ENCODE measurements around the gene LANCL1.

DNA sequence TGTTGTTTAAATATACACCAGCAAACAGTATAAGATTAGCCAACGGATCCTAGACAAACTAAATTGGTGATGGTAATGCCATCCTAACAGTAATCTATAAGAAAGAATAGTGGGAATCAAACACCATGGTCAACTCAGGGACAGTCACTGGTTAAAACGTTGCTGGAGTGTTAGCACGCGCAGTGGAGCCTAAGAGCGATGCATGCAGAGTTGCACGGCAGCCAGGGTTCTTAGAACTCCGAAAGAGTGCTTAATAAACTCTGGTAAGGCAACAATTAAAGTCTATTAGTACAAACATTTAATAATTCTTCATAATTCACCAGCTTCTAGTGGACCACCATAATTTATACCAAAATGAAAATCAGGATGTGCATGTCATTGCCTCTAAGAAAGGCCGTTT is 22.2 kb downstream of the LANCL1 start:
- TF ChIP-seq, protein P1, sequence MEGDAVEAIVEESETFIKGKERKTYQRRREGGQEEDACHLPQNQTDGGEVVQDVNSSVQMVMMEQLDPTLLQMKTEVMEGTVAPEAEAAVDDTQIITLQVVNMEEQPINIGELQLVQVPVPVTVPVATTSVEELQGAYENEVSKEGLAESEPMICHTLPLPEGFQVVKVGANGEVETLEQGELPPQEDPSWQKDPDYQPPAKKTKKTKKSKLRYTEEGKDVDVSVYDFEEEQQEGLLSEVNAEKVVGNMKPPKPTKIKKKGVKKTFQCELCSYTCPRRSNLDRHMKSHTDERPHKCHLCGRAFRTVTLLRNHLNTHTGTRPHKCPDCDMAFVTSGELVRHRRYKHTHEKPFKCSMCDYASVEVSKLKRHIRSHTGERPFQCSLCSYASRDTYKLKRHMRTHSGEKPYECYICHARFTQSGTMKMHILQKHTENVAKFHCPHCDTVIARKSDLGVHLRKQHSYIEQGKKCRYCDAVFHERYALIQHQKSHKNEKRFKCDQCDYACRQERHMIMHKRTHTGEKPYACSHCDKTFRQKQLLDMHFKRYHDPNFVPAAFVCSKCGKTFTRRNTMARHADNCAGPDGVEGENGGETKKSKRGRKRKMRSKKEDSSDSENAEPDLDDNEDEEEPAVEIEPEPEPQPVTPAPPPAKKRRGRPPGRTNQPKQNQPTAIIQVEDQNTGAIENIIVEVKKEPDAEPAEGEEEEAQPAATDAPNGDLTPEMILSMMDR (IDR thresholded peaks at IDR 0.05): no peak
- TF ChIP-seq POLR2A (IDR thresholded peaks at IDR 0.05): no peak
